GM13977 (cell line): ENCODE measurements around the gene CDH13.

Experiments
- DNase-seq: peaks from one replicate; pipeline ENCODE4 v3.0.0; 2012; ENCODE audit warnings: low spot score
- CTCF ChIP-seq: IDR thresholded peaks from 2 replicates; pipeline ENCODE4 v1.5.1; 2012; ENCODE audit warnings: mild to moderate bottlenecking, control low read depth; ENCODE audit not compliant: insufficient read depth; ENCODE audit errors: extremely low read depth, missing control alignments
- in situ Hi-C: fragments of 300-500 bp; cut with MboI; formaldehyde crosslinking; loops from one replicate; pipeline ENCODE4 v1.12.0; 2022; ENCODE audit warnings: low sequenced_read_pairs, low pct_unique_long_range_greater_than_20kb, mixed read lengths, inconsistent platforms; ENCODE audit not compliant: unreplicated experiment

The CDH13 gene

GRCh38 chr16:83774066-83774465 is 1147.3 kb downstream of the CDH13 start:
- no peak for DNase-seq
- in situ Hi-C loops, result no loop called here
- no peak for TF ChIP-seq CTCF

GRCh38 chr16:83776944-83777343 is 1150.2 kb downstream of the CDH13 start:
- no peak for TF ChIP-seq CTCF
- in situ Hi-C loops, result no loop called here
- no peak for DNase-seq

GRCh38 chr16:83779886-83780285 is 1153.1 kb downstream of the CDH13 start:
- no peak for TF ChIP-seq CTCF
- in situ Hi-C loops, result no loop called here
- no peak for DNase-seq

GRCh38 chr16:83785455-83785854 is 1158.7 kb downstream of the CDH13 start:
- in situ Hi-C loops, result no loop called here
- no peak for TF ChIP-seq CTCF

GRCh38 chr16:83789642-83790401 is 1163.1 kb downstream of the CDH13 start:
- no peak for TF ChIP-seq CTCF
- no peak for DNase-seq
- in situ Hi-C loops, result no loop called here

More at GRCh38 chr16:83785455-83785854, 1158.7 kb downstream of the CDH13 start:
- DNase-seq, result no peak

GRCh38 chr16:83791916-83792315 is 1165.1 kb downstream of the CDH13 start:
- in situ Hi-C loops, result no loop called here
- no peak for DNase-seq
- no peak for TF ChIP-seq CTCF
